OCI-LY1 (cell line): Measurements from ENCODE around the gene DYNC1I1.

Experiments used
- EZH2 ChIP-seq: fragments of 200-600 bp; sonication (generic), shearing (Covaris generic); IDR thresholded peaks from 2 replicates; pipeline ENCODE4 v1.8.0; 2017; ENCODE audit warnings: borderline replicate concordance, mixed run types, mild to moderate bottlenecking, antibody characterized with exemption, low read length, moderate library complexity, mixed read lengths
- TF ChIP-seq, protein P1 (sequence below): fragments of 200-600 bp; sonication (generic), shearing (Covaris generic); IDR thresholded peaks from 2 replicates; pipeline ENCODE4 v1.5.1; 2017; ENCODE audit warnings: mild to moderate bottlenecking, antibody characterized with exemption, low read length, moderate library complexity, mixed read lengths

DNA sequence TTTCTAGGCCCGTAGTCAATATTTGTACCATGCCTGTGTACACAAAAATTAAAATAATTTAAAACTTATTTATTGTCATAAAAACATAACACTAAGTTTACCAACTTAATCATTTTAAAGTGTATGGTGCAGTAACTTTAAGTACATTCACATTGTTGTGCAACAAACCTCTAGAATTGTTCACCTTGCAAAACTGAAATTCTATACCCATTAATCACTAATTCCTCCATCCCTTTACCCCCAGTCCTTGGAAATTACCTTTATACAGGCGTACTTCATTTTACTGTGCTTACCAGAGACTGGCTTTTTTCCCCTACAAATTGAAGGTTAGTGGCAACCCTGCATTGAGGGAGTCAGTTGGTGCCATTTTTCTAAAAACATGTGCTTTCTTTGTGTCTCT lies 6.3 kb upstream of the DYNC1I1 start:
- TF ChIP-seq, protein P1, sequence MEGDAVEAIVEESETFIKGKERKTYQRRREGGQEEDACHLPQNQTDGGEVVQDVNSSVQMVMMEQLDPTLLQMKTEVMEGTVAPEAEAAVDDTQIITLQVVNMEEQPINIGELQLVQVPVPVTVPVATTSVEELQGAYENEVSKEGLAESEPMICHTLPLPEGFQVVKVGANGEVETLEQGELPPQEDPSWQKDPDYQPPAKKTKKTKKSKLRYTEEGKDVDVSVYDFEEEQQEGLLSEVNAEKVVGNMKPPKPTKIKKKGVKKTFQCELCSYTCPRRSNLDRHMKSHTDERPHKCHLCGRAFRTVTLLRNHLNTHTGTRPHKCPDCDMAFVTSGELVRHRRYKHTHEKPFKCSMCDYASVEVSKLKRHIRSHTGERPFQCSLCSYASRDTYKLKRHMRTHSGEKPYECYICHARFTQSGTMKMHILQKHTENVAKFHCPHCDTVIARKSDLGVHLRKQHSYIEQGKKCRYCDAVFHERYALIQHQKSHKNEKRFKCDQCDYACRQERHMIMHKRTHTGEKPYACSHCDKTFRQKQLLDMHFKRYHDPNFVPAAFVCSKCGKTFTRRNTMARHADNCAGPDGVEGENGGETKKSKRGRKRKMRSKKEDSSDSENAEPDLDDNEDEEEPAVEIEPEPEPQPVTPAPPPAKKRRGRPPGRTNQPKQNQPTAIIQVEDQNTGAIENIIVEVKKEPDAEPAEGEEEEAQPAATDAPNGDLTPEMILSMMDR = no peak
- TF ChIP-seq EZH2 = no peak
